ENCODE data around the gene CELF1.

CELF1 gene

DNA sequence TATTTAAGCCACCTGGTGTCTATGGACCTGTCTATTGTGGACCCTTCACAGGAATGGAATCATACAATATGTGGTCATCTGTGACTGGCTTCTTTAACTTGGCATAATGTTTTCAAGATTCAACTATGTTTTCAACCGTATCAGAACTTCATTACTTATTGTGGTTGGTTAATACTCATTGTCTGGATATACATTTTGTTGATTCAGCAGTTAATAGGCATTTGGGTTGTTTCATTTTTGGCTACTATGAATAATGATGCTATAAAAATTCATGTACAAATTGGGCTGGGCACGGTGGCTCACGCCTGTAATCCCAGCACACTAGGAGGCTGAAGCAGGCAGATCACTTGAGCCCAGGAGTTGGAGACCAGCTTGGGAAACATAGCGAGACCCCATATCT is 101.5 kb downstream of the CELF1 start:
- no peak for DNase-seq (ENCODE audit: extremely low read depth, low read depth)
- TF ChIP-seq CTCF (IDR thresholded peaks at IDR 0.05; ENCODE audit: low read depth, low read length) = no peak

DNA sequence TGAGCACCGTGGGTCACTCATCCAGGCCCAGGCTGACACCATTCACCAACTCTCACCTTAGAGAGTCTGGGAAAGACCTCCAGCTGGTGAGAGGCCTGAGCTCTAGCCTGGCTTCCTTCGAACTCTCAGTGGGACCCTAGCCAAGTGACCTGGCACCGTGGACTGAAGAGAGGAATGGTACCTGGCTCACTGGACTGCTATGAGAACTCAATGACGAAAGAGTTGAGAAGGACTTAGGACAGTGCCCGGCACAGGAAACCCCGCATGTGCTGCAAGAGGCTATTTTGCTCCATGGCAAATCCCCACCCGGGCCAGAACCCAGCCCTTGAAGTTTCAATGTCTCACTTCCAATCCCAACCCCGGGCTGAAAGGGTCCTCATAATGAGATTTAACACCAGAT is 103.4 kb downstream of the CELF1 start:
- no peak for TF ChIP-seq CTCF (IDR thresholded peaks at IDR 0.05; ENCODE audit: low read depth, low read length)

GRCh38 chr11:47448566-47449427 is 104.1 kb downstream of the CELF1 start, which contains the start of gene RAPSN:
TSS of gene RAPSN (minus strand) at chr11:47449136. CDS start at chr11:47448964, 172 bp downstream.
- DNase-seq (ENCODE audit: extremely low read depth, low read depth) = no peak
- no peak for TF ChIP-seq CTCF (IDR thresholded peaks at IDR 0.05; ENCODE audit: low read depth, low read length)

More for the DNA sequence above, 103.4 kb downstream of the CELF1 start:
- DNase-seq (ENCODE audit: extremely low read depth, low read depth) = no peak

DNA sequence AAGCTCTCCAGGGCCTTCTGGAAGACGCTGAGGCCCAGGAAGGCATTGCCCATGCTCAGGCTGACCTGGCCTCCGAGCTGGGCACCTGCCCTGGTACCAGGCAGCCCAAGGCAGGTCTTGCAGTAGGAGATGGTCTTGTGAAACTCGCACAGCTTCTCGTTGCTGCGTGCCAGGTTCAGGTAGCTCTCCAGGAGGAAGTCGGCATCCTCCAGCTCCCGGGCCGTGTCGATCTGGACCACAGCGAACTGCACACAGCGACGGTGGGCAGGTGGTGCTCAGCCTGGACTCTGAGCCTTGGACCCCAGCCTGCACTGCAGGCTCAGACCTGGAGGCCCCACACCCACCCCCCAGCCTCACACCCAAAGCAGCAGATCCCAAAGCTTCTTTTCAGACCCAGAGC is 105.0 kb downstream of the CELF1 start:
- no peak for DNase-seq (ENCODE audit: extremely low read depth, low read depth)
- no peak for TF ChIP-seq CTCF (IDR thresholded peaks at IDR 0.05; ENCODE audit: low read depth, low read length)

DNA sequence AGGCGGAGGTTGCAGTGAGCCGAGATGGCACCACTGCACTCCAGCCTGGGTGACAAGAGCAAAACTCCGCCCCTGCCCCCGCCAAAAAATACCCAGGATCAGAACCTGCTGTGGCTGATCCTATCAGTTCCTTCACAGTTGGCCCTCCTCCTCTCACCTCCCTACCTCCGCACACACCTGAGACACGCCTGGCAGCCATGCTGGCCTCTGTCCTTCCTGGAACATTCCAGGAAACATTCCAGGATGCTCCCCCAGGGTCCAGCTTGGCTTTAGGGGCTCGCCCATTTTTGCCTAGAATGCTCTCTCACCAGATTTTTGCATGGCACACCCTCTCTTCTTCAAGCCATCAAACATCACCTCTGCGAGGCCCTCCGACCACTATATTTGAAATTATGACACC is 106.1 kb downstream of the CELF1 start:
- TF ChIP-seq CTCF (IDR thresholded peaks at IDR 0.05; ENCODE audit: low read depth, low read length) = no peak
- DNase-seq (ENCODE audit: extremely low read depth, low read depth) = no peak

DNA sequence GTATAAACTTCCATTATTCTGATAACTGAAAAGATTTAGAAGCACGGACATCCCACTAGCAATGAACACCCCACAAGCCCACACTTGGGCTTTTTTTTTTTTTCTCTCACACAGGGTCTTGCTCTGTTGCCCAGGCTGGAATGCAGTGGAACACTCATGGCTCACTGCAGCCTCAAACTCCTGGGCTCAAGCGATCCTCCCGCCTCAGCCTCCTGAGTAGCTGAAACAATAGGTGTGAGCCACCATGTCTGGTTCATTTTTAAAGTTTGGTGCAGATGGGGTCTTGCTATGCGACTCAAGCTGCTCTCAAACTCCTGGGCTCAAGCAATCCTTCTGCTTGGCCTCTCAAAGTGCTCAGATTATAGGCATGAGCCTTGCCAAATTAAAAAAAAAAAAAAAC is 107.1 kb downstream of the CELF1 start:
- DNase-seq (ENCODE audit: extremely low read depth, low read depth) = no peak
- TF ChIP-seq CTCF (IDR thresholded peaks at IDR 0.05; ENCODE audit: low read depth, low read length) = no peak

GRCh38 chr11:47443817-47444216 is 109.1 kb downstream of the CELF1 start:
- TF ChIP-seq CTCF (IDR thresholded peaks at IDR 0.05; ENCODE audit: low read depth, low read length) = no peak
- DNase-seq (ENCODE audit: extremely low read depth, low read depth) = no peak
